Measurements from ENCODE around the gene RAMP3.

GRCh38 chr7:45174966-45175765 lies 17.6 kb downstream of the RAMP3 start:
- TF ChIP-seq CTCF (IDR thresholded peaks at IDR 0.05) (no peak), POLR2A (IDR thresholded peaks at IDR 0.05) (no peak), POLR2AphosphoS5 (IDR thresholded peaks at IDR 0.05; ENCODE audit: insufficient read depth in 1 of 2, low read depth in 1 of 2) (no peak)

All from vagina (tissue), 2 donors.